Measurements from ENCODE around the gene C1QTNF12.

- TF ChIP-seq, protein P1, sequence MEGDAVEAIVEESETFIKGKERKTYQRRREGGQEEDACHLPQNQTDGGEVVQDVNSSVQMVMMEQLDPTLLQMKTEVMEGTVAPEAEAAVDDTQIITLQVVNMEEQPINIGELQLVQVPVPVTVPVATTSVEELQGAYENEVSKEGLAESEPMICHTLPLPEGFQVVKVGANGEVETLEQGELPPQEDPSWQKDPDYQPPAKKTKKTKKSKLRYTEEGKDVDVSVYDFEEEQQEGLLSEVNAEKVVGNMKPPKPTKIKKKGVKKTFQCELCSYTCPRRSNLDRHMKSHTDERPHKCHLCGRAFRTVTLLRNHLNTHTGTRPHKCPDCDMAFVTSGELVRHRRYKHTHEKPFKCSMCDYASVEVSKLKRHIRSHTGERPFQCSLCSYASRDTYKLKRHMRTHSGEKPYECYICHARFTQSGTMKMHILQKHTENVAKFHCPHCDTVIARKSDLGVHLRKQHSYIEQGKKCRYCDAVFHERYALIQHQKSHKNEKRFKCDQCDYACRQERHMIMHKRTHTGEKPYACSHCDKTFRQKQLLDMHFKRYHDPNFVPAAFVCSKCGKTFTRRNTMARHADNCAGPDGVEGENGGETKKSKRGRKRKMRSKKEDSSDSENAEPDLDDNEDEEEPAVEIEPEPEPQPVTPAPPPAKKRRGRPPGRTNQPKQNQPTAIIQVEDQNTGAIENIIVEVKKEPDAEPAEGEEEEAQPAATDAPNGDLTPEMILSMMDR (IDR thresholded peaks at IDR 0.05), result no peak
- no peak for TF ChIP-seq POLR2A (IDR thresholded peaks at IDR 0.05)
Measured at GRCh38 chr1:1259119-1259488, 12.6 kb upstream of the C1QTNF12 start.

Data from esophagus squamous epithelium (tissue), 4 donors.